ENCODE data around the gene IL25.
A peak's percentile ranks its signal among the peaks of the same experiment; 100 is the strongest.
"Not testable (repeated sequence)": the region's sequence is repeated elsewhere in the genome, so short reads cannot be mapped to it uniquely, and the experiment has no call there.

IL25 gene

DNA sequence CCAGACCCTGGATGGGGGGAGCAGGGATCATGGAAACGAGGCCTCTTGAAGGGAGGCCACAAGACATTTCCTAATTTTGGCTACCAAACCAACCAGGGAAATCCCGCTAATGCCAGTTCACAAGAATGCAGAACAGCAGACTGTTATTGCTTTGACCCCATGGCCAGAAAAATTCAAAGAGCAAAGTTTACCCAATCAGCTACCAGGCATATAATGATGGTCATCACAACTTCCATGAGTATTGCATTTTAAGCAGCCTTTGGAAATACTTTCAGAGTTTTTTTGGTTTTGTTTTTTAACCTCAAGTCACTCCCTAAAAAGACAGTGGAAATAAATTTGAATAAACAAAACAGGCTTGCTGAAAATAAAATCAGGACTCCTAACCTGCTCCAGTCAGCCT lies at the start of gene IL25:
TSS of gene IL25 (plus strand) at position 301 of the 400 bp plus-strand sequence.
- no peak for FAIRE-seq

DNA sequence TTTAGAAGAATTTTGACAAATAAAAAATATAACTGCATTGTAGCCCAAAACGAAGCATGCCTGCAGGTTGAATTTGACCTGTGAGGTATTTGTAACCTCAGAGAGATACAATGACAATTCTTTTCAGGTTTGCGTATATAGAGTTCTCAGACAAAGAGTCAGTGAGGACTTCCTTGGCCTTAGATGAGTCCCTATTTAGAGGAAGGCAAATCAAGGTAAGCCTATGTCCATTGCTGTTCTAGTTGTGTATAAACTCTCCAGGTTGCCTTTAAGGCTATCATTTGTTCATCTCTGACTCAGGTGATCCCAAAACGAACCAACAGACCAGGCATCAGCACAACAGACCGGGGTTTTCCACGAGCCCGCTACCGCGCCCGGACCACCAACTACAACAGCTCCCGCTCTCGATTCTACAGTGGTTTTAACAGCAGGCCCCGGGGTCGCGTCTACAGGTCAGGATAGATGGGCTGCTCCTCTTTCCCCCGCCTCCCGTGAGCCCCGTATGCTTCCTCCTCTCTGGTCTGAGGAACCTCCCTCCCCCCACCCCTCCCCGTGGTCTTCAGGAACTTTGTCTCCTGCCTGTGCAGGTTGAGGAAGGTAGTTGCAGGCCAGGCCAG lies 48.7 kb upstream of the IL25 start:
- FAIRE-seq = no peak

DNA sequence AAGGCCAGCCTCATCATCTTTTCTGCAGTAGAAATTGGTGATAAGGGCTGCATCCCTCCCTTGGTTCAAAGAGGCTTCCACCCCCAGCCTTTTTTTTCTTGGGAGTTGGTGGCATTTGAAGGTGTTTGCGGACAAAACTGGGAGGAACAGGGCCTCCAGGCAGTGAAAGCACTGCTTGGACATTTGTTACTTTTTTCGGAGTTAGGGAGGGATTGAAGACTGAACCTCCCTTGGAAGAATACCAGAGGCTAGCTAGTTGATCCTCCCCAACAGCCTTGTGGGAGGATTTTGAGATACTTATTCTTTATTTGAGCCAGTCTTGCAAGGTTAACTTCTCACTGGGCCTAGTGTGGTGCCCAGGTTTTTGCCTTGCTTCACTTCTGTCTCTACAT lies 48.2 kb upstream of the IL25 start:
- FAIRE-seq = no peak

DNA sequence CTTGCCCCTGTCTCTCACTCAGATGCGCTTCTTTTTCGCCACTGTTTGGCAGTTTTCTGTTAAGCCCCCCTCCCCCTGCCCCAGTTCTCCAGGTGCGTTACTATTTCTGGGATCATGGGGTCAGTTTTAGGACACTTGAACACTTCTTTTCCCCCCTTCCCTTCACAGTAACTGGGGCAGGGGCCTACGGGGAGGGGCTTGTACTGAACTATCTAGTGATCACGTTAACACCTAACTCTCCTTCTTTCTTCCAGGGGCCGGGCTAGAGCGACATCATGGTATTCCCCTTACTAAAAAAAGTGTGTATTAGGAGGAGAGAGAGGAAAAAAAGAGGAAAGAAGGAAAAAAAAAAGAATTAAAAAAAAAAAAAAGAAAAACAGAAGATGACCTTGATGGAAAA lies 47.6 kb upstream of the IL25 start:
- FAIRE-seq = no peak

DNA sequence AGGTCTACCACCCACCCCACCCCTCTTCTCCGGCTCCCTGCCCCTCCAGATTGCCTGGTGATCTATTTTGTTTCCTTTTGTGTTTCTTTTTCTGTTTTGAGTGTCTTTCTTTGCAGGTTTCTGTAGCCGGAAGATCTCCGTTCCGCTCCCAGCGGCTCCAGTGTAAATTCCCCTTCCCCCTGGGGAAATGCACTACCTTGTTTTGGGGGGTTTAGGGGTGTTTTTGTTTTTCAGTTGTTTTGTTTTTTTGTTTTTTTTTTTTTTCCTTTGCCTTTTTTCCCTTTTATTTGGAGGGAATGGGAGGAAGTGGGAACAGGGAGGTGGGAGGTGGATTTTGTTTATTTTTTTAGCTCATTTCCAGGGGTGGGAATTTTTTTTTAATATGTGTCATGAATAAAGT lies 46.9 kb upstream of the IL25 start:
- not testable (repeated sequence) for FAIRE-seq

DNA sequence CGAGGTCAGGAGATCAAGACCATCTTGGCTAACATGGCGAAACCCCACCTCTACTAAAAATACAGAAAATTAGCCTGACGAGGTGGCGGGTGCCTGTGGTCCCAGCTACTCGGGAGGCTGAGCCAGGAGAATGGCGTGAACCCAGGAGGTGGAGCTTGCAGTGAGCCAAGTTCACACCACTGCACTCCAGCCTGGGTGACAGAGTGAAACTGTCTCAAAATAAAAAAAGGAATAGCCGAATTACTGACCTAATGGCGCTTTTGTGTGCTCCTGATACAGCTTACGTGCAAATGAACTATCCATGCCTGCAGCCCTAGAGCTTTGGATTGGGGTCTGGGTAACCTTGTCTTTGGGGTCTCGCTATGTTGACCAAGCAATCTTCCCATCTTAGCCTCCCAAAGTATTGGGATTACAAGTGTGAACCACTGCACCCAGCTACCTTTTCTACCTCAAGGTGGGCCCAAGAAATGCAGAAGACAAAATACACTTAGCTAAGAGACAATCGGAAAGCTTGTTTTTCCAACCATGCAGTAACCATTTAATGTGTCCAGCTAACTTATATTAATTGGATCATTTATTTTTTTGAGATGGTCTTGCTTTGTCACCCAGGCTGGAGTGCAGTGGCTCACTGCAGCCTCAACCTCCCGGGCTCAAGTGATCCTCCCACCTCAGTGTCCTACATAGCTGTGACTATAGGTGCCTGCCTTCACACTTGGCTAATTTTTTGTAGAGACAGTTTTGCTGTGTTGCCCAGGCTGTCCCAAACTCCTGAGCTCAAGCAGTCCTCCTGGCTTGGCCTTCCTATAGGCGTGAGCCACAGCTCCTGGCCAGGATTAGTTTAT lies 45.9 kb upstream of the IL25 start:
- no peak for FAIRE-seq

DNA sequence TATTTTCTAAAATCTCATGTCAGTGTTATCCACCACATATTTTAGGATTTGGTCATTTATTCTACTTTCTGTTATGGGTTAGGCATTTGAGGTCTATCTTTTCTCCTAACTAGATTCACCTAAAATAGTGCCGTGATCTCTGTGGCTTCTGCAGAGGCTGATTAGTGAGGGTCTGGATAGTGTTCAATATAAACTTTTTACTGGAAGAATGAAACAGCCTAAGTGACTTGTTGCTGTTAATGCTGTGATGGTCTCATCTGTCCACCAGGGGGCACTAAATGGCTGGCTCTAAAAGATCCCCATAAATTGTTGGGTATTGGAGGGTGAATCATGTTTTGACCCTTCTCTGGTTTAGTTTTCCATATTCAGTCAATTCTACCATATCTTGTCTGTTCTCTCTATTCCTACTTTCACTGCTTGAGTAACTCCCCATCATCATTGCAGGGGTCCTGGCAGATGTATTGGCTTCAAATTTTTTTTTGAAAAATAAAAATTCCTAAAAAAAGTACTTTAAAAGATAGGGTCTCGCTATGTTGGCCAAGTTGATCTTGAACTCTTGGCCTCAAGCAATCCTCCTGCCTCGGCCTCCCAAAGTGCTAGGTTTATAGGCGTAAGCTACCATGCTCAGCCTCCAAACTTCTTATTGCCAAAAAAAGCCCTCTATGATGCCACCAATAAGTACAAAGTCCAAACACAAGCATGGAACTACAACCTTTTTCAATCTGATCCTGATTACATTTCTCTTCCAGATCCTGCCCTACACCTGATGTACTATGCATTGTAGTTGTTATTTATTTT lies 44.5 kb upstream of the IL25 start:
- peak; percentile 54 for FAIRE-seq

DNA sequence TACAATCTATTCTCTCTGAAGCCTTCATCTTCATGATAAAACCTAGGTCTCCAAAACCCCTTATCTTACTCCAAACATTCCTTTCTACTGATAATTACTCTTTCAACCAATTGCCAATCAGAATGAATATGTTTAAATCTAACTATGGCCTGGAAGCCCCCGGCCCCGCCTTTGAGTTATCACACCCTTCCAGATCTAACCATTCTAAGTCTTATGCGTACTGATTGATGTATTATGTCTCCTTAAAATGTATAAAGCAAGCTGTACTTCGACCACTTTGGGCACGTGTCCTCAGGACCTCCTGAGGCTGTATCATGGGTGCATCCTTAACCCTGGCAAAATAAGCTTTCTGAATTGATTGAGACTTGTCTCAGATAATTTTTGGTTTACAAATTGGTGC lies 37.0 kb upstream of the IL25 start:
- FAIRE-seq = no peak

DNA sequence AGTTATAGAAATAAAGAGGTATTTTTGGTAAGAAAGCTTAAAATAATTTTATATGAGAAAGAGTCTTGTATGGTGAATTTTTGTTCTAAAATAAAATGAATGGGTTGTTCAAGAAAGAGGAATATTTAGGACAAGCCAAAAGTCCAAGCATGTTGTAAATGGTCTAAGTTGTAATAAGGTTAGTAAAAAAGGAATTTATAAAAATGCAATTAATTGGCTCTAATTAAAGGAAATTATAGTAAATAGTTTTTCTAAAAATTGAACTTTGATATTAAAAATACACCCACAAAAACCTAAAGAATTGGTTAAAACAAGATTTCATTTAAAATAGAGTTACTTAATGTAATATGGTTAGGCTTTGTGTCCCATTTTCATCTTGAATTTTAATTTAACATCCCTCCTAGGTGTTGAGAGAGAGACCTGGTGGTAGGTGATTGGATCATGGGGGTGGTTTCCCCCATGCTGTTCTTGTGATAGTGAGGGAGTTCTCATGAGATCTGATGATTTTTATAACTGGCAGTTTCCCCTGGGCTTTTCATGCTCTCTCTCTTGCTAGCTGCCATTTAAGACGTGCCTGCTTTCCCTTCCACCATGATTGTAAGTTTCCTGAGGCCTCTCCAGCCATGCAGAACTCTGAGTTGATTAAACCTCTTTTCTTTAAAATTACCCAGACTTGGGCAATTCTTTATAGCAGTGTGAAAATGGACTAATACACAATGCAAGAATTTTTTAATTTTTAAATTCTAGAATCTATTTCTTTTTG lies 32.9 kb upstream of the IL25 start:
- FAIRE-seq = no peak

DNA sequence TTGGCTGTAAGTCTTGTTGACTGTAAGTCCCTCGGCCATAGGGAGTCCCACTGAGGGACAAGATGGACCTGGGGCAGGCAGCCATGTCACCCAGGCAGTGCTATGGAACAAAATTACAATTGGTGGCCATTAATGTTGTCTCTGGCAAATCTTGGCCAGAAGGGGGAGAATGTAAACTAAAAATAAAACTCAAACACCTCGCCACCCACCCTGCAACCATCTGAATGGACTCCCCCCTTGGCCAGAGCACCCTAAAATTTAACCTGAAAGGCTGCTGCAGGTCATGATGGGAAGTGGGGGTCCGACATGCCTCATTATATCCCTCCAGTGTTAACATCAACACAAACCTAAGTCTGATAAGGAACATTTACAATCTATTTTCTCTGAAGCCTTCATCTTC lies 28.1 kb upstream of the IL25 start:
- no peak for FAIRE-seq

DNA sequence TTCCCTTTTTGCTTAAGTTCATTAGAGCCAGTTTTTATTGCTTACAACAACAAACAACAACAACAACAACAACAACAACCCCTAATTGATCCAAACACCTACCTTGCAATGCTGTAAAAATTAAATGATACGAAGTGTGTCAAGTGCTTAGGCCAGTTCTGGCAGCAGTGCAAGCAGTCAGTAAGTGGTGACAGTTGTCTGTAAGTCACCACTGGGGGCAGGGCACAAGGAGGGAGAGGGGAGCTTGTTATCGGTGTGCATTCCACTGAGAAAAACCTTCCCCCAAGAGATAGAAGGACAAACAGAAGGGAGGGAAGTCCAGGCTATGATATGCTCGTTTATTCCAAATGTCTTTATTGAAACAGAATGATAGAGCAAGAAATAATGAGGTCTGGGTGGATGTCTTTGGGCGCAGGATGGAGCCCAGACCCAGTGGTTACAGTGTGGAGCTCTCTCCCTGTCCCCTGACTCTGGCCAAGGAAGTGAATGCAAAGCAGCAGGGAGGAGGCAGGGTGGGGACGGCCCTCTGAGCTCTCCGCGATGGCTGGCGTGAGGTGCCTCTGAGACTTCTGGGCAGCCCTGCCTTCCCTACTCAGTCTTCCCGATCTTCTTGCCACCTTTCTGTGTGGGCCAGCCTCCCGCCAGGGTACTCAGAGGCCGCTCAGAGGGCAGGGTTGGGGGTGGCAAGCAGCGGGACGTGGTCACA lies 26.5 kb upstream of the IL25 start:
- FAIRE-seq = no peak

DNA sequence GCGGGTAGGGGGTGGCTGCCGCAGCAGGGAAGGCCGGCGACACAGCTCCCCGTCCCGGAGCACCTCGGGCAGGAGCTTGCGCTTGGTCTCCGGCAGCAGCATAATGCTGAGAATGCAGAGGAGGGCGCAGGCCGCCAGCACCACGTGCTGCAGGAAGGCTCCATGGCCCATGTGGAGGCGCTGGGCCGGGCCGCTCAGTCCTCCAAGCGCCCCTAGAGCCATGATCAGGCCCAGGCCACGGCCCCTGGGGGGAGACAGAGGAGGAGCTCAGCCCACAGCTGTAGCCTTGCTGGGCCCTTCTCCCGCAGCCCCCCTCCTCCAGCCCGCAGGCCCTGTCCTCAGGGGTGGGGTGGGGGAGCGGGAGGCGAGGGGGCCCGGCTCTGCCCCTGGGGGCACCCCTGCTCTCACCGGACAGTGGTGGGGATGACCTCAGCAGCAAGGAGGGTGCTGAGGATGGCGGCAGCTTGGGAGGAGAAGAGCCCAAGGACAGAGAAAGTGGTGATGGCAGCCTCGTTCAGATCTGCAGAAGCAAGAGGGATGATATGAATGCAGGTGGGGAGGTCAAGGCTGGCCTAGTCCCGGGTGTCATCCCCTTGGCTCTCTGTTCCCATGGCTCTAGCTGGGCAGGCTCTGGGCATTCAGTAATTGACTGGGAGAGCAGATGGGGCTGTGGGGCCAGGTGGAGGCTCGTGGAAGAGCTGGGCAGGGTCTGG lies 25.8 kb upstream of the IL25 start:
- FAIRE-seq = no peak

DNA sequence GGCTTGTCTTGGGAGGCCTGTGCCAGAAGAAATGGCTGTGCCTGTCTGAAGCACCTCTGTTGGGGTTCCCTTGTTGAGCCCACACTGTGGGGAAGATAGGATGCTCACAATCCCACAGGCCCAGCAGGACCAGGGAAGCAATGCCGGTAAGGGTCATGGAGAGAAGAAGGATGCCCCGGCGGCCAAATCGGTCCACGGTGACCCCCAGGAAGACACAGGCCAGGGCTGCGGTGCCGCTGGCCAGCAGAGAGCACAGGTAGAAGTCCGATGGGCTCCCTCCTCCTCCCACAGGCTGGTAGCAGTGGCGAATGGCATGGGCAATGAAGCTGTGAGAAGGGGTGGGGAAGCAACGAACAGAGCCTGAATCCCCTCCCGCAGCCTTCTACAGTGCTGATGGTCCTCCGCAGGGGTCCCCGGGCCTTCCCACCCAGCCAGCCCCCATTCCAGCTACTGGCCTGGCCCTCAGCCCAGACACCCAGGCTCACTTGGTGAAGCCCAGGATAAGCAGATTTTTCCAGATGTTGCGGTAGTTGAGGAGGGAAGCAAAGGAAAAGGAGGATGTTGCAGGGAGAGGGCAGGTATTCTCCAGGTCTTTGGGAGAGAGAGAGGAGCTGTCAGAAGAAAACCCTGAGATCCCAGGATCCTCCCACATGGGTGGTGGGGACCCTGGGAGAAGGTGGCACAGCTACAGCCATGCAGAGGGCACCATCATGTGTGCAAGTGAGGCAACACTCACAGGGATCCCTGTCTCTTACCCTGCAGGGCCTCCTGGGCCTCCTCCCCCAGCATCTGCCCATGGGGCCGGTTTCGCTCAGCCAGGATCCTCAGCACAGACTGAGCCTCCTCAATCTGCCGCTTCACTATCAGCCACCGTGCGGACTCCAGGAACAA lies 25.0 kb upstream of the IL25 start:
- no peak for FAIRE-seq

DNA sequence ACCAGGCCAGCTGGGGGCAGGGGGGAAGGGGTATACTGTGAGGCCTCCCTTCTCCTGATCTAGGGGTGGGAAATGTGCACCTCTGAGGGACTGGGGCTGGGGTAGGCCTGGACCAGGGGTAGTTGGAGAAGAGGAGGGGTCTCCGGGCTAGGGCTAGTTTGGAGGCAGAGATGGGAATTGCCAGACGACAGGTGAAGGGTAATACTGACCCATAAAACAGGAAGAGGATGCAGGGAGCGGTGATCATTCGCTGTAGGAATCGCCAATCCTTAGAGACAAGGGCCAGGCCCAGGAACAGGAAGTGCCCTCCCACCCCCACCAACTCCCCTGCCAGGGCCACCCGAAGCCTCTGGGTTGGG lies 24.3 kb upstream of the IL25 start:
- FAIRE-seq = no peak

DNA sequence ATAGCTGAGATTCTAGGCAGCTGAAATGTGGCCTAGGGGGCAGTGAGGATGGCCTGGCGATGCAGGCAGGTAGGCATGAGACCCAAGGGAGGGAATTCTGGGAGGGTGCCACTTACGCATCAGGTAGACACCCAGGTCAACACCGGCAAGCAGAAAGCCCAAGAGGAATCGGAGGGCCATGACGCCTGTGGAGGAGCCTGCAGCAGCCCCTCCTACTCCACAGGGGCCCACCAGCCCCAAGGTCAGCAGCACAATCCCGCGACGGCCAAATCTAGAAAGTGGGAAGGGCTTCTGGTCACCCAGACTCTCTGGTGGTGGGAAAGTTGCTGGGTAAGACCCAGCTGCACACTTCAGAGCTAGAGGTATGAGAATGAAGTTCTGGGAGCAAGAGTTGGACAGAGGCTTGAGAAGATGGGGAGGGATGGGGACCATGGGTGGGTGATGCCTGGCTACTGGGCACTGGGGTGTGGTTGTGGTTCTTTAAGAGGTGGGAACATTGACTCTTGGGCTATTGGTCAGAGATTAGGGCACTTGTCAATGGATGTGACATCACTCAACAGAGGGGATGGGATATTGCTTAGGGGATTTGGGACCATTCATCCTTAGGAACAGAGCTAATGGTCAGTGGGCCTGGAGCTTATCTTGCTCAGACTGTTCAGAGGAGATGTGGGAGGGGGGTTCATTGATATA lies 23.3 kb upstream of the IL25 start:
- no peak for FAIRE-seq

DNA sequence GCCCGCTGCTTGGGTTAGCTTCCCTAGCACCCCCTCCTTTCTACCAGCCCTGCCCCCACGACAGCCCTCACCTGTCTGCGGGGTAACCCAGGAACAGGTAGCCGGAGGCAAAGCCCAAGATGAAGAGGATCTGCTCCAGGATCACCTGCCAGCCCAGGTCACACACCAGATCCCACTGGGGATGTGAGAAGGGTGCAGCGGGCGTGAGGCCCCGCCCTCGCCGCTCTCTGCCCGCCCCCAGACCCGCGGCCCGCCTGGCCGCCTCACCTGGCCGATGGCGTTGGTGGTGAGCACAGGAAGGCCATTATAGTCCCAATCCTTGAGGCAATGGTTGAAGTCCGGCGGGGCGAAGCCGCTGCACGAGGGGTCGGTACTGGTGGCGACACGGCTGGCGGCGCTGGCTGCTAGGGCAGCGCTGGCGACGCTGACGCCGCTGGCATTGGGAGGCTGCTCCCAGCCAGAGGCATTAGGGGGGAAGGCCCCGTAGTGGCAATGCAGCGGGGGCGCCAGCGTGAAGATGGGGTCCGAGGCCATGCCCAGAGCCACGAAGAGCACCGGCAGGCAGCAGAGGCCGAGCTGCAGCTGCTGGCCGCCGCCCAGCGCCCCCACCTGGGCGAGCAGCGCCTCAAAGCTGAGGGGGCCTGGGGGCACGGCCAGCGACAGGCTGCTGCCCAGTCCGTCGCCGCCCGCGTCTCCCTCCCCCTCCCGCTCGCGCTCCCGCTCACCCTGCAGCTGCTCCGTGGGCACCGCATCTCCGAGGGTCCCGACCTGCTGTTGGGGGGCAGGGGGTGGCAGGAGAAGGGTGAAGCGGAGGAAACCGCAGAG lies 20.7 kb upstream of the IL25 start:
- FAIRE-seq = no peak

DNA sequence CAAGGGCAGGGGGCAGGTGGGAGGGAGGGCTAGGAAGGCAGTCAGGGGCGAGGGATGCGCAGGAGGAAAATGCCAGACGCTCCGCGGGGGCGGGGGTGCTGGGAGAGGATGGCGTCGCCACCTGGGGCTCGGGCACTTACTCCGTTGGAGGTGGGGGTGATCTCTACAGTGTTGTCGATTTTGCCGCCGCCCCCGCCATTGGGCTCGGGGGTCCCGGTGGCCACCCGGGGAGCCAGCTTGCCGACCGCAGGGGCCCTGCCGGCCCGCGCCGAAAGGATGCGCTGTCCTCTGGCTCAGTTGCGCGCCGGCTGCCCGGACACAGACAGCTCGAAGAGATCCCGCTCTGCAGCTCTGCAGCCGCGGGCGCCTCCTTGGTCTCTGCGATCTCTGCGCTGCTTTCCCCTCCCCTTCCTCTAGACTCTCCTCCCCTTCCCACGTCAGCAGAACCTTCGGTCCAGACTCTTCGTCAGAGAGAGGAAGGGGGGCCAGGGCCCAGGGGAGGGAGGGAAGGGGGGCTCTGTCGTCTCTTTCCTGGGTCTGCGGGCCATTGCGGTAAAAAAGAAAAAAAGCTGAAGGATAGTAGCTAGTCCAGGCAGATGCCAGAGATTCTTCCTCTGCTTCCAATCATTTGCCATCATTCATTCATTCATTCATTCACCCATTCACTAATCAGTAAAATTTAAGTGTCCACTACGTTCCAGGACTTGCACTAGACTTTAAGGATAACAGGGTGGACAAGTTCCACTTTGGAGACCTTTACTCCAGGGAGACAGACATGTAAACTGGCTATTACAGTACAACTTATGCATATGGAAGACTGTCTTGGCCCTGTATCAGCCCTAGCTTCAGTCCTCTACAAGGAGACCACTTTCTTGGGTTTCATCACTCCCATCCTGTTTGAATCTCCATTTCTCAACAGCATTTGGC lies 19.8 kb upstream of the IL25 start, which contains the start of gene SLC22A17:
TSS of gene SLC22A17 (minus strand) at position 382 of the 927 bp plus-strand sequence.
- no peak for FAIRE-seq

DNA sequence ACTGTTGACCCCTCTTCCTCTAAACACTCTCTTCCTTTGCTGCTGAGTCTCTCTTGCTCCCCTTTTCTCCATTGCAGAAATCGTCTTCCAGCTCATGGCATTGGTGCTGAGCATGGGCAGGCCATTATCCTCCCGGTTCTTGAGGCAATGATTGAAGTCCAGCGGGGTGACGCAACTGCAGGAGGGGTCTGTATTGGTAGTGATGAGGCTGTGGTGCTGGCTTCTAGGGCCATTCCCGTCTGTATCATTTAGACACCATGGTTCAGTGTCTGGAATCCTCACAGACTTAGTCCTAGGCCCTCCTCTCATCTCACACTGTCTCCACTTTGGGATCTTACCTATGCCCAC lies 19.2 kb upstream of the IL25 start:
- no peak for FAIRE-seq

Data from endometrium (tissue), 2 donors.